Muscle layer of duodenum (tissue), 2 donors: ENCODE results near the gene EYS.

Experiments used
- H3K27ac ChIP-seq: one replicate; pipeline ENCODE4 v1.7.0; 2013; ENCODE audit warnings: mild to moderate bottlenecking, low read length
- H3K27me3 ChIP-seq: one replicate; pipeline ENCODE4 v1.7.0; 2013; ENCODE audit warnings: low read depth, mild to moderate bottlenecking, control low read depth, low read length
- H3K36me3 ChIP-seq, 2 donors: one replicate each; pipeline ENCODE4 v1.7.0; 2013; ENCODE audit warnings: low read length in 2 of 2, control low read depth in 1 of 2, mild to moderate bottlenecking in 1 of 2; ENCODE audit not compliant: insufficient read depth in 2 of 2, control insufficient read depth in 1 of 2
- H3K4me1 ChIP-seq, 2 donors: one replicate each; pipeline ENCODE4 v1.7.0; 2013; ENCODE audit warnings: low read length in 2 of 2, mild to moderate bottlenecking in 2 of 2, control low read depth in 1 of 2, moderate library complexity in 1 of 2; ENCODE audit not compliant: insufficient read depth in 2 of 2, control insufficient read depth in 1 of 2
- H3K4me3 ChIP-seq, 2 donors: one replicate each; pipeline ENCODE4 v1.7.0; 2013; ENCODE audit warnings: low read length in 2 of 2, low read depth in 1 of 2, mild to moderate bottlenecking in 1 of 2
- H3K9me3 ChIP-seq, 2 donors: one replicate each; pipeline ENCODE4 v1.7.0; 2013; ENCODE audit warnings: low read length in 2 of 2, control low read depth in 1 of 2, mild to moderate bottlenecking in 1 of 2; ENCODE audit not compliant: control insufficient read depth in 1 of 2
- donor health status: healthy.

Gene EYS

DNA sequence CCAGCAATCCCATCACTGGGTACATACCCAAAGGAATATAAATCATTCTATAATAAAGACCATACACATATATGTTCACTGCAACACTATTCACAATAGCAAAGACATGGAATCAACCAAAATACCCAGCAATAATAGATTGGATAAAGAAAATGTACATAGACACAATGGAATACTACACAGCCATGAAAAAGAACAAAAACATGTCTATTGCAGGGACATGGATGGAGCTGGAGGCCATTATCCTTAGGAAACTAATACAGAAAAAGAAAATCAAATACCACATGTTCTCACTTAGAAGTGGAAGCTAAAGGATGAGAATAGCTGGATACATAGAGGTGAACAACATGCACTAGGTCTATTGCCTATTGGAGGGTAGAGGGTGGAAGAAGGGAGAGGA lies 1396.8 kb downstream of the EYS start:
- Histone ChIP-seq H3K27ac (no peak overlapping the region), H3K9me3 (peaks cover 0 to 3% of the 10 kb centered on the region in 2 donors), H3K4me3 (no peak overlapping the region), H3K36me3 (no peaks in the 10 kb centered on the region), H3K27me3 (no peaks in the 10 kb centered on the region), H3K4me1 (no peaks in the 10 kb centered on the region)

DNA sequence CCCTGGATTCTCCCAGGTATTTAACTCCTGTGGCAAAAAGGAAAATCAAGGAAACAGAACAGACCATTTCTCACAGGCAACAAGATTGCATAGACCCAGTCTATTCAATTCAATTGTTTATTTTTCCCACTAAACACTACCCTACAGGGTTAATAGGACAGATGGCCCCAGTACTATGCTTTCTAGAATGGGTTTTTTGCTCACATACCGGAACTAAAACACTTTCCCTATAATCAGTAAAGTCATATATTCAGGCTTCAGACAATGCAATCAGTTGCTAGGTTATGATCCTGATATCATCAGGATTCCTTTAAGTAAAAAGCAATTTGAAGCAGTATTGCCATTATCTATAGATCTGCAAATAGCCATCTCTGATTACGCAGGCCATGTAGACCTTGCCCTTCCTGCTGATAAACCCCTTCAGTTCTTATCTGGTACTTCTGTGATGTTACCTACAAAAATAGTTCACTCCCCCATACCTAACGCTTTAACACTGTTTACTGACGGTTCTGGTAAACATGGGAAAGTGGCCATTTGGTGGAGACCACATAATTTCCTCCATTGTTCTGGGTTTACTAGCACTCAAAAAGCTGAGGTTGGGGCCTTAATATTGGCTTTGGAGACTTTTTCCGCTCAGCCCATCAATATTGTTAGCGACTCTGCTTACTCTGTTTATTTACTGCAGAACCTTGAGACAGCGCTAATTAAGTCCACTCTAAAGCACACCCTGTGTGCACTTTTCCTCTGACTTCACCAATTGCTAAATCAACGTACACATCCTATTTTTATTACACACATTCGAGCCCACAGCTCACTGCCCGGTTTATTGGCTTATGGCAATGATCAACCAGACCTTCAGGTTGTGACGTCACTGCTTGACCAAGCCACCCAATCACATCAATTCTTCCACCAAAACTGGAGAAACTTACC lies 1405.5 kb downstream of the EYS start:
- Histone ChIP-seq H3K4me3 (no peak overlapping the region), H3K27ac (no peak overlapping the region), H3K36me3 (no peaks in the 10 kb centered on the region), H3K4me1 (no peaks in the 10 kb centered on the region), H3K27me3 (no peaks in the 10 kb centered on the region), H3K9me3 (no peaks in the 10 kb centered on the region)

DNA sequence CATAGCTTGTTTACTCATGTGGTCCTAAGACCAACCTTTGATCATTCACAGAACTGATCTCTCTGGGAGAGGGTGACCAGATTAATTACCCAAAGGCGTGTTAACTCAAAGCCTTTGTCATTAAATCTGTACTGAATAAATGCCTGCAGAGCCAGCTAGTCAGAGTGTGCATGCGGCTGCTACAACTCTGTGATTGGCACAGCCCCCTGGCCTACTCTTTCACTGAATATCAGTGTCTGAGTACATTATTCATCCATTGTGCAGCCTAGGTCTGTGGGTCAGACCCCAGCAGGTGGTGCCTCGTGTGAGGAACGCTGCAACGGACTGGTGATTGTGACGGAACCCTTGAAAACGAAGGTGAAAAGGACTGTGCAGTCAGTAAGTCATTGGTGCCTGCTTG lies 1407.8 kb downstream of the EYS start:
- H3K36me3 ChIP-seq = no peaks in the 10 kb centered on the region
- peaks cover 0 to 2% of the 10 kb centered on the region in 2 donors for H3K9me3 ChIP-seq
- no peaks in the 10 kb centered on the region for H3K27me3 ChIP-seq

DNA sequence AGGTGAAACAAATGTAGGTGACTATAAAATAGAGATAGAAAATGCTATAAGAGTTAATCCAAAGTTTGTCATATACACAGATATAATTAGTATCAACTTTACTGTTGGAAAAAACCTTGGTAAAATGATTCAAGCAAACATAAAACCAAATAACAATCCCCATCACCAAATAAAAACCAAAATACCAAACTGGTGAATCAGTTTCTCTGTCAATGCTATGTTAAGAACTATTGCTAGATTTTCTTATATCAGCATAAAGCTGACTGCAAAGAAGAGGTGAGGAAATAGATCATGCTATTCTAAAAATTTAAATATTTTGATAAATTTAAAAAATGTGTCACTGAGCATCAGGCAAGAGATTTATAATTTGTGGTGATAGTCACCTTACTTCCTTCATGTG lies 1413.0 kb downstream of the EYS start:
- no peaks in the 10 kb centered on the region for H3K27me3 ChIP-seq
- H3K27ac ChIP-seq = no peak overlapping the region
- H3K4me3 ChIP-seq = no peak overlapping the region
- no peaks in the 10 kb centered on the region for H3K36me3 ChIP-seq
- no peaks in the 10 kb centered on the region for H3K4me1 ChIP-seq
- H3K9me3 ChIP-seq = peaks cover 0 to 2% of the 10 kb centered on the region in 2 donors

More for the DNA sequence above, 1407.8 kb downstream of the EYS start:
- Histone ChIP-seq H3K4me3 (no peak overlapping the region), H3K4me1 (no peaks in the 10 kb centered on the region), H3K27ac (no peak overlapping the region)

DNA sequence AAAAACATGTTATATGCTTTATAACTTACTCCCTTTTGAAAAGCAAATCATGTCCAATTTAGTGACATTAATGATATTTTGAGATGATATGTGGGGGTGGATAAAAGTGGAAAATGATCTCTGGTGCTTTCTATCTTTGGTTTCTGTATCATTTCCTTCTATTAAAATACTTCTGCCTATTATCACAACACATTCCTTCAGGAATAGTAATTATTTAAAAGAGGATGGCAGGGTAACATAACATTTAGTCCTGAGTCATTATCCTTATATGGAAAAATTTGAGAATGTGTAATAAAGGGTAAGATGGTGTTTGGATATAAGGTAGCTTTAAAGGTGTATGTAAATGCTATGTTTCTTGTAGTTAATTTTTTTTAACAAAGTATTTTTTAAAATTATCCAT lies 1413.7 kb downstream of the EYS start:
- Histone ChIP-seq H3K27ac (no peak overlapping the region), H3K36me3 (no peaks in the 10 kb centered on the region), H3K4me3 (no peak overlapping the region), H3K27me3 (no peaks in the 10 kb centered on the region), H3K4me1 (no peaks in the 10 kb centered on the region), H3K9me3 (peaks cover 0 to 2% of the 10 kb centered on the region in 2 donors)

DNA sequence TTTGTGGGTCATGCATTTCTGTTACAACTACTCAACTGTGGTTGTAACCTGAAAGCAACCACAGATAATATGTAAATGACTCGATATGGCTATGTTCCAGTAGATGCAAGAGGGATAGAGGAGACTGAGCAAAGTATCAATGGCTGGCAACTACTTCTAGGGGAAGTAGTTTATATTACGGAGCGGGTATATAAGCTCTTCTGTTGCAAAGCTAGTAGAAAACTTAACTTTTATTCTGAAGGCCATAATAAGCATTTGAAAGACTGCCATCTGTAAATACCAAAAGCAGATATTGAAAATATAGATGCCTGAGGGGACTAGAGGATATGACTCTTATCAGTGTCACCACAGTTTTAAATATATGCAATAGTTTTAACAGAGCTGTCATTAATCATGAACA lies 1416.2 kb downstream of the EYS start:
- H3K4me3 ChIP-seq = no peak overlapping the region
- no peaks in the 10 kb centered on the region for H3K4me1 ChIP-seq
- no peak overlapping the region for H3K27ac ChIP-seq
- peaks cover 0 to 2% of the 10 kb centered on the region in 2 donors for H3K9me3 ChIP-seq
- H3K36me3 ChIP-seq = no peaks in the 10 kb centered on the region
- no peaks in the 10 kb centered on the region for H3K27me3 ChIP-seq

DNA sequence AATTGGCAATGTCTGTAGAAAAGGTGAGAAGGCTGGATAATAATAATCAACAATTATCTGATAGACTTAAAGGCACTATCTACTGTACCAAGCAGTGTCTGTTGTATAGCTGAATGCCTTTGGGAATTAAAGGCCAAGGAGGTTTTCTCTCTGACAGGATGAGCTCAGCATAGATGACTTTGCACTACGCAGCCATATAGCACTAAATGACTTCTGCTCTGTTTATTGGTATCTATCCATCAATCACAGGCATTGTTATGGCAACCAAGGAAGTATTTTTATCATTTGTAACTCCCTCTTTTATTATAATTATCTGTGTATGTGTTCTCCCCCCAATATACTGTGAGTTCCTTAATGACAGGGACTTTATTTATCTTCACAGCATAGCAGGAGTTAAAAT lies 1417.1 kb downstream of the EYS start:
- H3K36me3 ChIP-seq = no peaks in the 10 kb centered on the region
- H3K4me3 ChIP-seq = no peak overlapping the region
- no peak overlapping the region for H3K27ac ChIP-seq
- H3K9me3 ChIP-seq = no peaks in the 10 kb centered on the region
- no peaks in the 10 kb centered on the region for H3K4me1 ChIP-seq
- H3K27me3 ChIP-seq = no peaks in the 10 kb centered on the region

DNA sequence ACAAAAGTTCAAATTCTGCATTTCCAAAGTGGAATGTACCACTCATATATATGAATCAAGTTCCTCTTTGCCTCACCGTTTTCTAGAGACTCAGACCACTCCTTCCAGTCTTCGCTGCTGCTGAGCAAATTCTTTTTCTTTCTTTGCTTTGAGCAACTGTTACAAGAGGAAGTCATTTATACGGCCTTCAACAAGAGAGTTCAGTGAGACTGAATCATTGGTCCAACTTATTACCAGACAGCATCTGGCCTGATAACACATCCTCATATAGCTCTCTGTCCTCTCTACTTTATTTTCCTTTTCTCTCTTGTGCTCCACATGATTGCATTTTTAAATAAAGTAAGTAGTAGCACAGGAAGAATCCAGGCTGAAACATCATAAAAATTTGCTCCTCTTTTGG lies 1418.7 kb downstream of the EYS start:
- Histone ChIP-seq H3K4me1 (no peaks in the 10 kb centered on the region), H3K9me3 (no peaks in the 10 kb centered on the region), H3K27me3 (no peaks in the 10 kb centered on the region), H3K4me3 (no peak overlapping the region), H3K36me3 (no peaks in the 10 kb centered on the region), H3K27ac (no peak overlapping the region)

DNA sequence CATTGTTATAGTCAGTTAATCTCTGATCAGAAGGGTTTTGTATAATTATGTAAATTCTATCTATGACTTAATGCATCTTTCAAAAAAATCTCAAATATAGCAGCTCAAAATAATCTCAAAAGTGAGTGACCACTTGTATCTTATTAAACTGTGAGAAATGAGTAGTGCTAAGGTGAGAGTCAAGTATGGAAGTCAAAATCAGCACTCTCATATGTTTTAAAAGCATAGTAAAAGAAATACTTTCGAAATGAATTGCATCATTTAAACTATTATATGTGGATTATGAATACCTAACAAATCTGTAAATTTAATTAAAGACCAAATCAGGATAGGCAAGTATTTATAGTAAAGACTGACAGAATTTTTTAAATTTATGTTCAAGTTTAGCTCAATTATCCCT lies 1425.9 kb downstream of the EYS start:
- H3K27me3 ChIP-seq = no peaks in the 10 kb centered on the region
- H3K36me3 ChIP-seq = no peaks in the 10 kb centered on the region
- no peaks in the 10 kb centered on the region for H3K9me3 ChIP-seq
- H3K4me3 ChIP-seq = no peak overlapping the region
- H3K27ac ChIP-seq = no peak overlapping the region
- no peaks in the 10 kb centered on the region for H3K4me1 ChIP-seq

DNA sequence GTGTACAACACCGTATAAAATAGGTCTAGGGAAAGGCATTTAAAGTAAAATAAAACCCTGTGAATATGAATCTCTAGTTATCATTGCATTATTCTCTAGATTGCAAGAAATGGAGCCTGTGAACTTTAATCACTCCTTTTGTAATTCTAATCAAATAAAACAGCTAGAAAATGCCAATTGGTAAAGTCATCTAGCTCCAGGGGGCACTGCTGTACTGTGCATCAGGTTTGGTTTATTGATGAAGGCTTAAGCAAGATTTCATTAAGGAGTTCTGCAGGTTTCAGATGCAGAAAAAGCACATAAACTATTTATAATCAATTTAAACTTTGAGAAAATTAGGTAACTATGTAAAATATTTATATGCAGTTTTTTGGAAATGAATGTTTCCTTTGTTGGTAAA lies 1426.5 kb downstream of the EYS start:
- H3K36me3 ChIP-seq = no peaks in the 10 kb centered on the region
- H3K9me3 ChIP-seq = no peaks in the 10 kb centered on the region
- no peak overlapping the region for H3K27ac ChIP-seq
- no peak overlapping the region for H3K4me3 ChIP-seq
- H3K4me1 ChIP-seq = no peaks in the 10 kb centered on the region
- H3K27me3 ChIP-seq = no peaks in the 10 kb centered on the region

DNA sequence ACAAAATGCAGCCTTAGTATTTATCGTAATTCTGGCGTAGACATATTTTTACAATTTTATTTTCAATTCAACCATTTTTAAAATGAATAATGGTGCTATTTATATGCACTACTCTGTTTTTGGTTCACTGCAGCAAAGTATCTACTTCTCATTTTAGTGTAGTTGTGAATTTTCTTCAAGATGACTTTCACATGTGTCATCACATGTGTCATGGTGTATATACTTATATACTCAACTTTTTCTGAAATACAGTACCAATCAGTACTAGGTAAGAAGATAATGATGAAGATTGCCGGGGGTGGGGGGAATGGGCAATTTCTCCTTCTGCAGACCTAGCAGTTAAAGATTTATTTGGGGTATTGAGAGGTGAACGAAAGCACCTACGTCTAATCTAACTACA lies 1436.9 kb downstream of the EYS start:
- Histone ChIP-seq H3K4me3 (no peak overlapping the region), H3K27ac (no peak overlapping the region), H3K27me3 (no peaks in the 10 kb centered on the region)

DNA sequence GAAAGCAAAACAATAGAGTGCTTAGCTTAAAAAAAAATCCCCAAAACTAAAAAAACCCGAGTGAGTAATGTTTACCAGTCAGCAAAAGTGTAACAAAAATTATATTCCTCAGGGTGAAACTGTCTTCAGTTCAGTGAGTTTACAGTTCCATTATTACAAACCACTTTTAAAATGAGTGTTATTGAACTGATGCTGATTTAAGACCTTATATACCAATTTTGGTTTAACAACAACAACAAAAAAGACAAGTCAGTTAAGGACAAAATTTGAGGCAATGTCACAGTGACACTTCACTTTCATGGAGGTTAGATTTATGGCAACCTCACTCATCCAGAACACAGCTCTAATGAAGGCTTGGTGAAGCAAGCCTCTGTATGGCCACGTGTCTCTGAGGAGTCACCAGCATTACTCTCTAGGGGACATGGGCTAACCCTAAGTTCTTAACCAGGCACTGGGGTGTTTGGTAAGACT lies 1440.6 kb downstream of the EYS start:
- H3K9me3 ChIP-seq = no peaks in the 10 kb centered on the region
- no peaks in the 10 kb centered on the region for H3K36me3 ChIP-seq
- H3K4me1 ChIP-seq = no peaks in the 10 kb centered on the region
- H3K27me3 ChIP-seq = no peaks in the 10 kb centered on the region
- no peak overlapping the region for H3K4me3 ChIP-seq
- no peak overlapping the region for H3K27ac ChIP-seq

More for the DNA sequence above, 1436.9 kb downstream of the EYS start:
- H3K4me1 ChIP-seq = no peaks in the 10 kb centered on the region
- no peaks in the 10 kb centered on the region for H3K36me3 ChIP-seq
- H3K9me3 ChIP-seq = no peaks in the 10 kb centered on the region
